Kidney (tissue), 14 donors: ENCODE results near the gene MICAL2. TPM values are rescaled to one million over a fixed set of nuclear protein-coding genes. Genes with fewer than 3 reads are reported as not detected.

Experiments used
- DNase-seq, 5 donors: peaks; one replicate each; pipeline ENCODE4 v3.0.0-alpha.2; 2013 to 2020
- FAIRE-seq: peaks from 2 replicates; lab custom pipeline; 2012; peaks lifted over from hg19 to GRCh38; lab: Jason Lieb, UNC
- H3K27ac ChIP-seq, 2 donors: one replicate each; pipeline ENCODE4 v1.7.0; 2013; ENCODE audit warnings: low read depth in 2 of 2, low read length in 2 of 2, inconsistent platforms in 1 of 2
- H3K27me3 ChIP-seq: one replicate; pipeline ENCODE4 v1.7.1; 2013; ENCODE audit warnings: low read length, inconsistent platforms; ENCODE audit not compliant: control insufficient read depth, insufficient read depth
- H3K36me3 ChIP-seq, 3 donors: one replicate each; pipeline versions ENCODE4 v1.7.0 to v1.7.1; 2013; ENCODE audit warnings: low read length in 3 of 3, control low read depth in 1 of 3, inconsistent platforms in 1 of 3; ENCODE audit not compliant: insufficient read depth in 3 of 3, control insufficient read depth in 2 of 3
- H3K4me1 ChIP-seq, 3 donors: one replicate each; pipeline versions ENCODE4 v1.7.0 to v1.7.1; 2013; ENCODE audit warnings: low read length in 3 of 3, inconsistent platforms in 1 of 3, low read depth in 1 of 3; ENCODE audit not compliant: control insufficient read depth in 2 of 3, insufficient read depth in 2 of 3
- H3K4me3 ChIP-seq, 3 donors: one replicate each; pipeline versions ENCODE4 v1.7.0 to v1.8.1; 2013; ENCODE audit warnings: low read length in 3 of 3, control low read depth in 1 of 3, inconsistent platforms in 1 of 3
- H3K9ac ChIP-seq, 3 donors: one replicate each; pipeline versions ENCODE4 v1.7.0 to v1.7.1; 2013; ENCODE audit warnings: low read length in 3 of 3, control low read depth in 1 of 3, inconsistent platforms in 1 of 3
- H3K9me3 ChIP-seq, 3 donors: one replicate each; pipeline versions ENCODE4 v1.7.0 to v1.7.1; 2013; ENCODE audit warnings: low read length in 3 of 3, control low read depth in 1 of 3, inconsistent platforms in 1 of 3; ENCODE audit not compliant: control insufficient read depth in 2 of 3, insufficient read depth in 1 of 3
- CTCF ChIP-seq: IDR thresholded peaks from 3 replicates; pipeline ENCODE4 v1.5.1; 2012; ENCODE audit warnings: mild to moderate bottlenecking, moderate library complexity, borderline replicate concordance; ENCODE audit not compliant: insufficient read depth; ENCODE audit errors: extremely low read depth
- intact Hi-C: fragments of 100-400 bp; cut with DNase I; formaldehyde crosslinking; loops from one replicate; pipeline ENCODE4 v1.11.1; 2022
- polyA plus RNA-seq: library from polyadenylated mRNA; stranded (reverse); fragments of 350-450 nt; fragmentation: Illumina TruSeq; extraction: RNeasy Lipid Tissue Mini Kit (QIAGEN cat#74804); gene quantifications from one replicate; pipeline ENCODE4 v1.2.3, GENCODE V29; 2014; ENCODE audit warnings: low read depth, low replicate concordance; ENCODE audit not compliant: insufficient read depth
- total RNA-seq: library from RNA; stranded (reverse); fragmentation: NEBNext Ultra II Directional; extraction: Animal tissue kit (Norgen Biotek cat#: 25700); gene quantifications from one replicate; pipeline ENCODE4 v1.2.1, GENCODE V29; 2021
- donor health status: control.
- donor health status: control.
- donor health status: control.
- donor health status: control.
- donor health status: control.
- donor health status: DM: yes; HTN: yes; CAD: no.
- donor health status: Normal renal cell carcinoma (clear cell type).

Gene MICAL2
- total and polyA plus RNA-seq, 2 donors from 2014 or later = 7.8 to 64.5 TPM

- H3K27ac ChIP-seq = no peak overlapping the region
- no peak overlapping the region for H3K9ac ChIP-seq
- no peak for FAIRE-seq
- H3K4me1 ChIP-seq = peaks cover 0 to 3% (median 0%) of the 10 kb centered on the region in 3 donors
- H3K36me3 ChIP-seq = no peaks in the 10 kb centered on the region
- no peak overlapping the region for H3K4me3 ChIP-seq
- TF ChIP-seq CTCF = no peak
- intact Hi-C loops = no loop called here
- no peak for DNase-seq
- H3K9me3 ChIP-seq = no peaks in the 10 kb centered on the region
- H3K27me3 ChIP-seq = no peaks in the 10 kb centered on the region
Measured at GRCh38 chr11:12225046-12225739, 114.8 kb downstream of the MICAL2 start.

DNA sequence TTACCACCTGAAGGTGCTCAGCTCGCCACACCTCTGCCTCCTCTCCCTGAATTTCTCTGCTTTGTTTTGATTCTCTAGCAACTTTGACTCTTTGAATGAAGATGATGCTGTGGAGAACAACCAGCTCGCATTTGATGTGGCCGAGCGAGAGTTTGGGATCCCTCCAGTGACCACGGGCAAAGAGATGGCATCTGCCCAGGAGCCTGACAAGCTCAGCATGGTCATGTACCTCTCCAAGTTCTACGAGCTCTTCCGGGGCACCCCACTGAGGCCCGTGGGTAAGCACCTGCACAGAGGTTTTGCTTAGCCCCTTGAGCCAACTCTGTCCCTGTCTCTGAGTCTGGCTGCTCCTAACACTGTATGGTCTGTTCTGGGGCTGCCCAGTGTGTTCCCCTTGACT, 115.7 kb downstream of the MICAL2 start:
- Histone ChIP-seq H3K4me3 (no peak overlapping the region), H3K9ac (no peak overlapping the region), H3K27ac (no peak overlapping the region), H3K27me3 (no peaks in the 10 kb centered on the region), H3K36me3 (no peaks in the 10 kb centered on the region), H3K9me3 (no peaks in the 10 kb centered on the region), H3K4me1 (peaks cover 0 to 3% (median 0%) of the 10 kb centered on the region in 3 donors)
- no peak for TF ChIP-seq CTCF
- intact Hi-C loops = no loop called here
- DNase-seq (no peak), FAIRE-seq (no peak)

- DNase-seq (no peak), FAIRE-seq (no peak)
- Histone ChIP-seq H3K27ac (no peak overlapping the region), H3K36me3 (no peaks in the 10 kb centered on the region), H3K9ac (no peak overlapping the region), H3K27me3 (no peaks in the 10 kb centered on the region), H3K4me1 (no peaks in the 10 kb centered on the region), H3K9me3 (no peaks in the 10 kb centered on the region), H3K4me3 (no peak overlapping the region)
- no peak for TF ChIP-seq CTCF
- intact Hi-C loops = no loop called here
Measured at GRCh38 chr11:12229450-12230229, 119.2 kb downstream of the MICAL2 start.
